GM13977 (cell line): ENCODE results near the gene NPAS3.

Source experiments
- DNase-seq: peaks from one replicate; pipeline ENCODE4 v3.0.0; 2012; ENCODE audit warnings: low spot score
- in situ Hi-C: fragments of 300-500 bp; cut with MboI; formaldehyde crosslinking; loops from one replicate; pipeline ENCODE4 v1.12.0; 2022; ENCODE audit warnings: low sequenced_read_pairs, low pct_unique_long_range_greater_than_20kb, mixed read lengths, inconsistent platforms; ENCODE audit not compliant: unreplicated experiment
- TF ChIP-seq, protein P1 (sequence below): IDR thresholded peaks from 2 replicates; pipeline ENCODE4 v1.5.1; 2012; ENCODE audit warnings: mild to moderate bottlenecking, control low read depth; ENCODE audit not compliant: insufficient read depth; ENCODE audit errors: extremely low read depth, missing control alignments

Gene NPAS3

DNA sequence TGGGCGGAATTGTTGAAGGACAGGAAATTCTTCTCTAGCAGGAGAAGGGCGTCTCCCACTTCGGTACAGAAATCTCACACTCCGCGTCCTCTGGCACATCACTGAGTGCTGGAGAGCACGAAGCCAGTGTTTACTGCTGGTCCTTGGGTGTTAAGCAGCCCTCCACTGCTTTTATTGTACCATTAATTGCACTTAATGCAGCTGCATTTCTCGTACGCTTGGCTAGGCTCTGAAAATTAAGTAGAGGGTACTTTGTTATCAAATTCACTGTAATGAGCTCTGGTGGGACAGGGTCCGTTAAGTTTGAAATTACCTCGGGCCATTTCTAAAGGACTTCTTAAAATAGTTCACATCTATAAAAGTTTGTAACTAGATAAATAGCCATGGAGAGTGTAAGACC, 411.2 kb downstream of the NPAS3 start:
- TF ChIP-seq, protein P1, sequence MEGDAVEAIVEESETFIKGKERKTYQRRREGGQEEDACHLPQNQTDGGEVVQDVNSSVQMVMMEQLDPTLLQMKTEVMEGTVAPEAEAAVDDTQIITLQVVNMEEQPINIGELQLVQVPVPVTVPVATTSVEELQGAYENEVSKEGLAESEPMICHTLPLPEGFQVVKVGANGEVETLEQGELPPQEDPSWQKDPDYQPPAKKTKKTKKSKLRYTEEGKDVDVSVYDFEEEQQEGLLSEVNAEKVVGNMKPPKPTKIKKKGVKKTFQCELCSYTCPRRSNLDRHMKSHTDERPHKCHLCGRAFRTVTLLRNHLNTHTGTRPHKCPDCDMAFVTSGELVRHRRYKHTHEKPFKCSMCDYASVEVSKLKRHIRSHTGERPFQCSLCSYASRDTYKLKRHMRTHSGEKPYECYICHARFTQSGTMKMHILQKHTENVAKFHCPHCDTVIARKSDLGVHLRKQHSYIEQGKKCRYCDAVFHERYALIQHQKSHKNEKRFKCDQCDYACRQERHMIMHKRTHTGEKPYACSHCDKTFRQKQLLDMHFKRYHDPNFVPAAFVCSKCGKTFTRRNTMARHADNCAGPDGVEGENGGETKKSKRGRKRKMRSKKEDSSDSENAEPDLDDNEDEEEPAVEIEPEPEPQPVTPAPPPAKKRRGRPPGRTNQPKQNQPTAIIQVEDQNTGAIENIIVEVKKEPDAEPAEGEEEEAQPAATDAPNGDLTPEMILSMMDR: no peak
- no peak for DNase-seq
- in situ Hi-C loops: no loop called here

DNA sequence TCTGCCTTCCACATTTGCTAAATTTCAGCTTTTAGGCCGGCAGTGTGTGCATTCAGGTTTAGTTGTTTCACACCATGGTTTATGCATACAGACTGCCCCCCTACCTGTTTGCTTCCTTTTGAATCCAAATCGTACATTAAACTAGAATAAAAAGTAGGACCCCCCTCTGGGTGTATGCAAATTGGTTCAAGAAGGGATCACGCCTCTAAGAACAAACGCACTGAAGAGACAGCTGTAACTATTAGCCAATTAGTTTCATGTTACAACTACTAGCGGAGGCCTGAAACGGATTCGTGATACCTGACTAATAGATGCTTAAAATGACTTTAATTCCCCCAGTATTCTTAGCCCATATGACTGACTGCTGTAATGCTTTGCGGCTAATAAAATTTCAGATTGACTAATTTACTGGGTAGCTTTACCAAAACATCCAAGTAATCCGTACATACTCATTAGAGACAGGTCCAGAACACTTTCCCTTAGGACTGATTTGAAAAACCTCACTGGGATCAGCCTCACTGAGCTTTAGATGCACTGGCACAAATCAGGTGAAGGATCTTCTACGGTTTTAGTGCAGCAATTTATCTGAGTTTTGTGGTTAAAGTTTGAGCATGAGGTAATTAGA, 411.8 kb downstream of the NPAS3 start:
- TF ChIP-seq, protein P1: no peak
- DNase-seq: no peak
- in situ Hi-C loops: no loop called here

DNA sequence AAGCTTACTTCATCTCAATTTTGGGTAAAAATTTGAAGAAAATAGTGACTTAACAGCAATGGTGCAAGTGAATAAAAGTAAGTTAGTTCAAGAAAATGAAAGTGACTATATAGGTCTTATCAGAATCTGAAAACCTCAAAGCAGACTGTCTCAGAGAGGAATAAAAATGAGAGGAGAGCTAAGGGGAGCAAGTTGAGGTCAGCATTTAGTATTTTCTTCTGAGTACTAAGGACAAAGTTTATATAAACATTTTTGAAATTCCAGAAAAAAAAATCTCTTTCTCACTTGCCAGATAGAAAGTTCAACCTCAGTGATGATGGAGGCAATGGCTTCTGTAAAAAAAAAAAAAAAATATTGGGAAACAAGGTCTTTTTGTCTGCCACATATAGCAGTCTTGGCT, 414.1 kb downstream of the NPAS3 start:
- DNase-seq: no peak
- TF ChIP-seq, protein P1: no peak
- in situ Hi-C loops: no loop called here

DNA sequence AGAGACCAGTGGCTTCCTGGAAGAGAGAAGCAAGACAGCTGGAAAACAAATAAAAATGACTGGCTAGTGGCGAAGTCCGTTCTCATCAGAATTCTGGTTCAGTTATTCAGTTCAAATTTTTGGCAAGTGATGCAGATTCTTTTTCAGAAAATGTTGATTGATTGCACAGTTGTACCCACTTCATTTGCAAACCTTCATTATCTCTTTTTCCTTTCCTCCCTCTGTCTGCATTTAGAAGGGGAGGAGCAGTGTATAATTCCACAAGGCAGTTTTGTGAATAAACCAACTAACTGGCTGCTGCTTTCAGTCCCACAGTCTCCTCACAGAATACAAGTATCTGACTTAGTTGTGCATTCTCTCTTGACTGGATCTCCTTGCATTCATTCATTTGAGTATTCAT, 417.5 kb downstream of the NPAS3 start:
- TF ChIP-seq, protein P1: no peak
- in situ Hi-C loops: no loop called here
- DNase-seq: no peak

DNA sequence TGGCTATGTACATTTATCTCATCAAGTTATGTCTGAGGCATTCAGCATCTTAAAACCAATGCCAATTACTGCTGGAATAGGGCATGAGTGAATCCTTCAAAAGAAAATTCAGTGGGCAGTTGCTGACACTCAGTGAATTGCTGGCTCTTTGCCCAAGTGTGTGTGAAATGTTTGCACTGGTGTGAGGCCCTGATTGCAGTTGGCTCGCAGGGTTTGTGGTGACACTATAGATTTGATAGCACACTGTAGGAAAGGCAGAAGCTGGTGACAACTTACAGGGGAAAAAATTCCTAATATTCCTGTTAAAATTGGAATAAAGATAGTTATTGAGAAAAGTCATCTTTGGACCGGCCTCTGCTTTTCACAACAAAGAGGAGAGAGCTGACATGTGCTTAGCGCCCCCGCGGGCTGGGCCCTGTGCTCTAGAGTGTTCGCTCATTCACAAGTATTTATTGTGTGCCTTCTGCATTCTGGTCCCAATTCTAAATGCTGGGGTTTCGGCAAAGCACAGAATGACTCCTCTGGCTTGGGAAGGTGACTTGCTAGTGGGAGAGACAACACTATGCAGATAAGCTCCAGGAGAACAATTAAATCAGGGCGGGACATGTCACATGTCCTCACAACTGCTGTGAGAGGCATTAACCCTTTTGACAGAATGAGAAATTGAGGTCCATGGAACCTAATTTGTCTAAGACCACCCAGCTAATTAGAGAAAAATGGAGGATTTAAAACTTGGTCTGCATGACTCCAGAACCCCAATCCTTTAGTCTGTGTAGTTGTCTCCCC, 418.7 kb downstream of the NPAS3 start:
- TF ChIP-seq, protein P1: no peak
- in situ Hi-C loops: no loop called here
- DNase-seq: no peak

DNA sequence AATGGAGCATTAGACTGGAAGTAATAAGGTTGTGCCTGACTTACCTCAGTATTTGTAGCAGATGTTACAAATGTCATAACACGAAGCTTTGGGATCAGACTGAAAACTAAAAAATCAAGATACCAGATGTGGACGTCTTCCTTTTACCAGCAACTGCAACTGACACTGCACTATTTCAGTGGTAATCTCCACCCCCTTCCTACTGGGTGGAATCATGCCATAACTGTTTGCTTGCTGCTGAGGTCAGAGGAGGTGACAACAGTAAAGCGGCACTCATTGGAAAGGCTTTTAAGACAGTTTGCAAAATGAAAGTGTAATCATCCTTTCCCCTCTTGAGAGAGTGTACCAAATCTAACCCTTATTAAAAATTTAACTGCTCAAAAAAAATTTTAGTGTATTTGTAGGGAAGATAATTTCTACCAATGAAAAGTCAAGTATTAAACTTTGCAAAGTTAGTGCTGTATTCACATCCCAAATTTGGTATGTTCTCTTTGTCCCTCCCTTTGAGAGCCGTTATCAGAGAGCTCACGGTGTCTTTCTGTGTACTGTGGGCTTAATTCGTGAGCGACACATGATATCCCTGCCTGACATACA, 420.7 kb downstream of the NPAS3 start:
- TF ChIP-seq, protein P1: no peak
- in situ Hi-C loops: no loop called here
- DNase-seq: no peak
